NCI-H1417 (cell line): Measurements from ENCODE around the gene ARL8B.

Source experiments
- DNase-seq, 3 experiments: peaks; one replicate each; lab custom pipeline; 2025; lab: John Stamatoyannopoulos, UW

The ARL8B gene

DNA sequence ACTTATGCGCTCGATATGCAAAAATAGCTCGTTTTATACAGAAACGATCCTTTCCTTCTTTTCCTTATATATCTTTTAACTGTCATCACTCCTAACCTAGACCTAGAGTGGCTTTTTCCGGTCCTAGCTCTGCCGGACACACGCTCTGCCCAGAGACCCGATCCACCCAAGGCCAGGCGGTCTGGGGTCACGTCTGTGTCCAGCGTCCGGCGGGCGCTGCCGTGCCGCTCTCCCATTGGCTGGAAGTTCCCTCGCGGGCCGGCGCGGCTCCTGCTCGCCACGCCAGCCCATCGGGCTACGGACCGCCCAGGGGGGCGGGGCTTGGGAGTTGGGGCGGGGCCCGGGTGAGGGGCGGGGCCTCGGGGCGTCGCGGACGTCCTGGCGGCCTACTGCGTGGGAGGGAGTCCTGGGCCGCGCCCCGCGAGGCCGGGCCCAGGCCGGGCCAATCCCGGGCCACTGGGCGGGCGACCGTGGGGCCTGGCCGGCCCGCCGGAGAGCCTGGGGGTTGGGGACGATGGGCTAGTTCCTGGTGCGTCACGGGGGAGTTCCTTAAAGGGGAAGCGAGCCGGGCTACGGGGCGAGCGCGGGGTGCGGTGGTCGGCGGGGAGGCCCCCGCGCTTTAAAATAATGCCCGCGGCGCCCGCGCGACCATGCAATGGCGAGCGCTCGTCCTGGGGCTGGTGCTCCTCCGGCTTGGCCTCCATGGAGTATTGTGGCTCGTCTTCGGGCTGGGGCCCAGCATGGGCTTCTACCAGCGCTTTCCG, 65.2 kb downstream of the ARL8B start, which contains the start of gene EDEM1:
Gene EDEM1 (plus strand): TSS at position 552 of the 764 bp plus-strand sequence. CDS start 99 bp downstream, at position 651.
- DNase-seq, result peak; percentile 77 to 88 (median 84)

- DNase-seq, result peak in 2 of 3 experiments; percentile 51 to 59
Observed at GRCh38 chr3:5187920-5188418, 65.9 kb downstream of the ARL8B start.

GRCh38 chr3:5188419-5189221, 66.5 kb downstream of the ARL8B start:
- DNase-seq, result peak in 2 of 3 experiments; percentile 21 to 36

DNA sequence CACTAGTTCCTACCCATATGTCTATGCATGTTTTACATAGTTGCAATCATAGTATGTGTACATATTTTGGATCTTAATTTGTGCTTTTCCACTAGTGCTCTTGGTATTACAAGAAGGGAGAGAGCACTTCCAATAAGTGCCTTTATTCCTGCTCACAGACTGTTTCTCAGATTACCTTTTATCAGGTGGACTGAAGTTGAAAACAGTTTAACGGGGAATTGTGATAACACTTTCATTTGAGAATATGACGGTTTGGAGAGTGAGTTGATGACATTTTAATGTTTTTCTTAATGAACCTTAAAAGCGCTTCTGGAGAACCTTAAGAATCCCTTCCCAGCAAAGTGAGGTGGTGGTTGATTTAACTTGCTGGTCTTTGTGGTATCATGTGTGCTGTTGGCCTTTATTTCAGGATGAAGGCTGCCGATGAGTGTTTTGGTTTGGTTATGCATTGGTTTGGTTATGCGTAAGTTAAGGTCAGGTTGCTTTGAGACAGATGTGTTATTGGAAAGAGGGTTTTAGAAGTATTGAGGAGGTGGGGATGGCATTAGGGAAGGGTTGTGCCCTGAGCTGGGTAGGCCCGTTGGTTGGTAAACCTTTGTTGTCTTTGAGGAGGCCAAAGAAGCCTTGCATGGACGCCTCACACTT, 68.2 kb downstream of the ARL8B start:
- DNase-seq, result peak in 1 of 3 experiments; percentile 50

- no peak for DNase-seq
Observed at GRCh38 chr3:5191555-5192304, 69.6 kb downstream of the ARL8B start.

DNA sequence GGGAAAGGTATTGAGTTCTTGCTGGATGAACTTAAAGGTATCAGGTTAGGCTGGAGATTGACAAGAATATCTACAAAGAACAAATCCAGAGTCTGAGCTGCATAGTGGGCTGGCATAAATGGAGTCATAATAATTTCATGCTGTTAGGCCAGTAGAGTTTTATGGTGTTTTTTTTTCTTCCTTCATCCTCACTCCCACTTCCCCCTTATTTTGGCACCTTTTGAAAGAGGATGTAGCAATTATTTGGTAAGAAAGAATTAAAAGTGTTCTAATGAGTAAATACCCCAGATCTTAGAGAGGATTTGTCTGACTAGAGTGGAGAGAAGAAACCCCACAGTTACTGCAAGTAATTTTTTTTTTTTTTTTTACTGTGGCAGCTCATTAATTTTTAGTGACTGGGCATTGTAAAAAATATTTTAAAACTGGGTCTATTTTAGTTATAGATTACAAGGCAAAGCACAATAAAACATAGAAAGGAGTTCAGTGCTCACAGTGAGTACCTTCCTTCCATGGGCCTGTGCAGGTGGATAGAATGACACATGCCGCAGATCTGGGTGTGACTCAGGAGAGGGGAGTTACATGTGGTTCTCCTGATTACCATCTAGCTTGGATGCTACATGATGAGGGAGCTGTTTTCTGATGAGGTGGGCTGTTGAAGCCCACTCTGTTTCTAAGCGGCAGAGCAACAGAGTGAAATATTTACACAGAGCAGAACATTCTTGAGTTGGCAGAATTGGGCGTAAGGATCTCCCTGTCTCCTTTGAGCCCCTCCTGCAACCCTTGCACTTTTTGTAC, 70.7 kb downstream of the ARL8B start:
- no peak for DNase-seq

DNA sequence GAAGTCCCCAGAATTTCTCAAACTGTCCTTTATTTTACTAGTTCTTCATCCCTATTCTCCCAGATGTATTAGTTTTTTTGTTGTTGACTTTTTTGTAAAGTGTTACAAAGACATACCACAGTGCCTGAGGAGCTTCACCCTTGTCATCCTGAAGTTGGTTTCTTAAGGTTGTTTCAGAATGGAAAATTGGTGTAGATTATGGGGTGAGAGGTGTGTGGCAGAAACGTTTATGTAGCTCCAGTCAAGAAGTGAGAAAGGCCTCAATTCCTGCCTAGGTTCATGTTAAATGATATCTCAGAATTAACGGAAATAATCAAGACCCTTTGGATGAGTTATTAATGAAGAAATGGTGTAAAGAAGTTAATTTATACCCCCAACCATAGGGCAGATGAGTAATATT, 72.2 kb downstream of the ARL8B start:
- DNase-seq, result no peak

DNA sequence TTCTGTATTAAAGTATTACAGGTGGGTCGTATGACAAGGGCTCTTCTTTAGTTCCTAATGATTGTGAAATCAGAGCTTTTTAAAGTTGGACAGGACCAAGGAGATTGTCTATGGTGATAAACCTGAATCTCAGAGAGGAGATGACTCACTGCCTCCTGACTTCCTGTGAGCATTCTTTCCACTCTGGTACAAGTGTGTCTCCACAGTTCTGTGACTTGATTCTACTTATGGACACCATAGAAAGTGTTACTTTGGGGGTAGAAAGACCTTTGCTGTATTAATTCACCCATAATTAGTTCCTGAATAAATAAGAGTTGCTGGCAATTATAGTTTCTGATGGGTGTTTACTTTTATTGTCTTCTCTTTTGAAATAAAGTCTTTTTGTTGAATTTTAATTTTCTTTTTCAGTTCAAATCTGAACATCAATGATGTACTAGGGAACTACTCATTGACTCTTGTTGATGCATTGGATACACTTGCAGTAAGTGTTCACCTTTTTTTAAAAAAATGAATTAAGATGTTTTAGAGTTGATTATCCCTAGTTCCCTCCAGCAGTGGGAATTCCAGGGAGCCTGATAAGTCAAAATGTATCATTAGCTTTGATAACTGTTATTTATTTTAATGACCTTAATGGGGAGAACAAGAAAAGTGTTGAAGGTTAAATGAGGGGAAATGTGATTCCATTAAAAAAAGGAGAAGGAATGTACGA, 72.9 kb downstream of the ARL8B start:
- no peak for DNase-seq

DNA sequence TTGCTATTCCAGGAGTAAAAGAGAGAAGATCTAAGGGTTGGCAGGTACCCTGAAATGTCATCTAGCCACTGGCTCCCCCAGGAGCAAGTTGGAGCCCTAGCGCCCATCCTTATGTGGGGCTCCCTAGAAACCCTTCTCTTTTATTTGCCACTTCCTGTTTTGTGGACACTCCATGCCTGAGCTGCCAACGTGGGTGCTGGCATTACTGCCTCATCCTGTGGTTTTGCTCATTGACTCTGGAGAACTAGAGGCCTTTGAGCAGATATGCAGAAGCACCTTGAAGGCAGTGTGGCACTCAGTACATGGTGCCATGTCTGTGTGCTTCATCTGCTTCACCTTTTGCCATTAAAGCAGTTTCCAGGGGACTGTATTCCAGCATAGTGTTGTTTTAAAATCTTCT, 73.5 kb downstream of the ARL8B start:
- no peak for DNase-seq

DNA sequence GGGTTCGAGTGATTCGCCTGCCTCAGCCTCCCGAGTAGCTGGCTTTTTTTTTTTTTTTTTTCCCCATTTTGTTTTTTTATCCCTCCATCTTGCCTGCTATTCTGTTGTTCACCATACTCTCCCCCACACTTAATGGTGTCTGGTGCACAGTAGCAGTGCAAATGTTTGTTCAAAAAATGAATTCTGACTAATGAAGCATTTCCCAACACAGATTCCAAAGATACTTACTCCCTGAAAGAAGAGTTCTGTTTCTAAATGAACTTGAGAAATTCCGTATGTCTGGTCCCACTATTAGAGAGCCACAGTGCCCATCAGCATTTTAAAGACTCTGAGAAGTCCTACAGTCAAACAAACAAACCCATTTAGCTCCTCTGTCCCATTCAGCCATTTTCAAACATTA, 74.9 kb downstream of the ARL8B start:
- DNase-seq, result no peak

- DNase-seq, result no peak
Observed at GRCh38 chr3:5197470-5198312, 75.6 kb downstream of the ARL8B start.

- no peak for DNase-seq
Observed at GRCh38 chr3:5198313-5198677, 76.2 kb downstream of the ARL8B start.

- DNase-seq, result no peak
Observed at GRCh38 chr3:5198986-5199731, 77.1 kb downstream of the ARL8B start.

- DNase-seq, result no peak
Observed at GRCh38 chr3:5201536-5201935, 79.4 kb downstream of the ARL8B start.

GRCh38 chr3:5202222-5202621, 80.1 kb downstream of the ARL8B start:
- no peak for DNase-seq

GRCh38 chr3:5205165-5205941, 83.3 kb downstream of the ARL8B start:
- no peak for DNase-seq

- DNase-seq, result no peak
Observed at GRCh38 chr3:5210926-5211325, 88.8 kb downstream of the ARL8B start.
